GM21360 (cell line): ENCODE measurements around the gene TM9SF1.

Source experiments
- ATAC-seq: cut with Tn5 transposase; IDR thresholded peaks from one replicate; pipeline ENCODE4 v1.9.1; 2021; ENCODE audit warnings: mild to moderate bottlenecking, moderate library complexity; ENCODE audit not compliant: unreplicated experiment

Gene TM9SF1

GRCh38 chr14:24198814-24199524 is 3.7 kb upstream of the TM9SF1 start:
- no peak for ATAC-seq

GRCh38 chr14:24197056-24197450 is 1.8 kb upstream of the TM9SF1 start:
- ATAC-seq: no peak

GRCh38 chr14:24196071-24197055 is 1.1 kb upstream of the TM9SF1 start:
- ATAC-seq: no peak

- no peak for ATAC-seq
These were observed 412 bp downstream of the TM9SF1 start for GRCh38 chr14:24194873-24195185.

GRCh38 chr14:24194186-24194872 is 912 bp downstream of the TM9SF1 start:
- no peak for ATAC-seq

GRCh38 chr14:24192933-24193332 is 2.3 kb downstream of the TM9SF1 start:
- ATAC-seq: no peak

GRCh38 chr14:24190416-24190815 is 4.8 kb downstream of the TM9SF1 start:
- no peak for ATAC-seq

- no peak for ATAC-seq
These were observed 5.8 kb downstream of the TM9SF1 start for GRCh38 chr14:24189460-24189859.

- no peak for ATAC-seq
These were observed 6.2 kb downstream of the TM9SF1 start for GRCh38 chr14:24189059-24189375.

GRCh38 chr14:24188251-24189058 is 6.8 kb downstream of the TM9SF1 start, which contains the start of gene IPO4:
TSS of gene IPO4 (minus strand) at chr14:24188816. CDS start at chr14:24188787, 29 bp downstream.
- peak; percentile 84 for ATAC-seq

GRCh38 chr14:24187539-24187915 is 7.7 kb downstream of the TM9SF1 start:
- no peak for ATAC-seq

GRCh38 chr14:24186831-24187538 is 8.3 kb downstream of the TM9SF1 start:
- no peak for ATAC-seq

- no peak for ATAC-seq
These were observed 9.5 kb downstream of the TM9SF1 start for GRCh38 chr14:24185741-24186140.

- no peak for ATAC-seq
These were observed 10.2 kb downstream of the TM9SF1 start for GRCh38 chr14:24185026-24185425.

GRCh38 chr14:24184104-24184970 is 10.9 kb downstream of the TM9SF1 start:
- ATAC-seq: no peak

GRCh38 chr14:24183014-24183481 is 12.2 kb downstream of the TM9SF1 start:
- ATAC-seq: no peak

GRCh38 chr14:24182110-24182882 is 12.9 kb downstream of the TM9SF1 start:
- no peak for ATAC-seq

- ATAC-seq: no peak
These were observed 13.7 kb downstream of the TM9SF1 start for GRCh38 chr14:24181371-24182077.
